Lower lobe of right lung (tissue), 2 donors: ENCODE results near the gene FGF1. TPM values are rescaled to one million over a fixed set of nuclear protein-coding genes. Genes with fewer than 3 reads are reported as not detected.

ENCODE experiments used
- ATAC-seq, 2 donors: fragments of 200-7000 bp; cut with Tn5 transposase; one replicate each; pipeline ENCODE4 v1.9.1; 2020 to 2022; ENCODE audit warnings: mild to moderate bottlenecking in 2 of 2, moderate library complexity in 2 of 2
- DNase-seq: peaks from one replicate; pipeline ENCODE4 v3.0.0-alpha.2; 2020
- H3K27ac ChIP-seq: fragments of 200-600 bp; one replicate; pipeline ENCODE4 v1.8.0; 2022
- H3K27me3 ChIP-seq: fragments of 200-600 bp; one replicate; pipeline ENCODE4 v1.8.0; 2022; ENCODE audit warnings: low read depth
- H3K36me3 ChIP-seq: fragments of 200-600 bp; one replicate; pipeline ENCODE4 v1.8.0; 2022; ENCODE audit warnings: mild to moderate bottlenecking
- H3K4me1 ChIP-seq: fragments of 200-600 bp; one replicate; pipeline ENCODE4 v1.8.0; 2022
- H3K4me3 ChIP-seq: fragments of 200-600 bp; one replicate; pipeline ENCODE4 v1.8.0; 2022; ENCODE audit warnings: mild to moderate bottlenecking
- H3K9me3 ChIP-seq: fragments of 200-600 bp; one replicate; pipeline ENCODE4 v1.8.0; 2022
- CTCF ChIP-seq: fragments of 200-600 bp; IDR thresholded peaks from one replicate; pipeline ENCODE4 v1.8.0; 2022; ENCODE audit warnings: antibody characterized with exemption, mild to moderate bottlenecking
- intact Hi-C: fragments of 100-400 bp; cut with DNase I; formaldehyde crosslinking; loops from one replicate; pipeline ENCODE4 v1.11.0; 2022
- total RNA-seq: library from RNA; stranded (reverse); fragmentation: NEBNext Ultra II Directional; extraction: Animal tissue kit (Norgen Biotek cat#: 25700); gene quantifications from one replicate; pipeline ENCODE4 v1.2.1, GENCODE V29; 2021
- donor health status: DM: no; HTN: yes; CAD: no; lungs with severe emphysema.

The FGF1 gene
- total RNA-seq, 1 donor from 2014 or later, result 0.97 TPM

GRCh38 chr5:142578161-142578830, 107.6 kb downstream of the FGF1 start:
- Histone ChIP-seq H3K27ac (no peak overlapping the region), H3K4me1 (no peaks in the 10 kb centered on the region), H3K4me3 (no peak overlapping the region), H3K27me3 (no peaks in the 10 kb centered on the region), H3K9me3 (no peaks in the 10 kb centered on the region), H3K36me3 (no peaks in the 10 kb centered on the region)
- no peak for DNase-seq
- no peak for TF ChIP-seq CTCF
- ATAC-seq, result no peak
- intact Hi-C loops, result no loop called here

GRCh38 chr5:142576804-142577203, 109.1 kb downstream of the FGF1 start:
- Histone ChIP-seq H3K27ac (no peak overlapping the region), H3K27me3 (no peaks in the 10 kb centered on the region), H3K4me1 (no peaks in the 10 kb centered on the region), H3K4me3 (no peak overlapping the region), H3K36me3 (no peaks in the 10 kb centered on the region), H3K9me3 (no peaks in the 10 kb centered on the region)
- ATAC-seq, result no peak
- TF ChIP-seq CTCF, result no peak
- no peak for DNase-seq
- intact Hi-C loops, result no loop called here

- TF ChIP-seq CTCF, result no peak
- Histone ChIP-seq H3K27me3 (no peaks in the 10 kb centered on the region), H3K4me1 (no peaks in the 10 kb centered on the region), H3K27ac (no peak overlapping the region), H3K36me3 (no peaks in the 10 kb centered on the region), H3K9me3 (no peaks in the 10 kb centered on the region), H3K4me3 (no peak overlapping the region)
- intact Hi-C loops, result no loop called here
- ATAC-seq, result no peak
- no peak for DNase-seq
Measured at GRCh38 chr5:142576303-142576702, 109.6 kb downstream of the FGF1 start.

GRCh38 chr5:142572006-142572405, 113.9 kb downstream of the FGF1 start:
- no peak for ATAC-seq
- Histone ChIP-seq H3K9me3 (no peaks in the 10 kb centered on the region), H3K36me3 (no peaks in the 10 kb centered on the region), H3K27ac (no peak overlapping the region), H3K4me3 (no peak overlapping the region), H3K4me1 (no peaks in the 10 kb centered on the region), H3K27me3 (no peaks in the 10 kb centered on the region)
- TF ChIP-seq CTCF, result no peak
- DNase-seq, result no peak
- intact Hi-C loops, result no loop called here

- H3K9me3 ChIP-seq, result no peaks in the 10 kb centered on the region
- no peaks in the 10 kb centered on the region for H3K27me3 ChIP-seq
- no peak for ATAC-seq
- H3K36me3 ChIP-seq, result no peaks in the 10 kb centered on the region
- intact Hi-C loops, result no loop called here
- no peak overlapping the region for H3K27ac ChIP-seq
- H3K4me1 ChIP-seq, result no peaks in the 10 kb centered on the region
- TF ChIP-seq CTCF, result no peak
- no peak overlapping the region for H3K4me3 ChIP-seq
- DNase-seq, result no peak
Measured at GRCh38 chr5:142571371-142571770, 114.5 kb downstream of the FGF1 start.
